22Rv1 (cell line): ENCODE measurements around the gene GBE1.

Experiments
- H3K27ac ChIP-seq: fragments of 450-650 bp; 2 replicates; pipeline ENCODE4 v1.5.1; 2017
- ZFX ChIP-seq: fragments of 450-650 bp; IDR thresholded peaks from 2 replicates; pipeline ENCODE4 v1.6.1; 2017; ENCODE audit warnings: antibody characterized with exemption, borderline replicate concordance
- TF ChIP-seq, protein P1 (sequence below): fragments of 450-650 bp; IDR thresholded peaks from 2 replicates; pipeline ENCODE4 v1.5.1; 2017; ENCODE audit warnings: mild to moderate bottlenecking

GBE1 gene

GRCh38 chr3:81592101-81592500 is 169.3 kb downstream of the GBE1 start:
- H3K27ac ChIP-seq = no peak overlapping the region
- TF ChIP-seq ZFX = no peak
- TF ChIP-seq, protein P1, sequence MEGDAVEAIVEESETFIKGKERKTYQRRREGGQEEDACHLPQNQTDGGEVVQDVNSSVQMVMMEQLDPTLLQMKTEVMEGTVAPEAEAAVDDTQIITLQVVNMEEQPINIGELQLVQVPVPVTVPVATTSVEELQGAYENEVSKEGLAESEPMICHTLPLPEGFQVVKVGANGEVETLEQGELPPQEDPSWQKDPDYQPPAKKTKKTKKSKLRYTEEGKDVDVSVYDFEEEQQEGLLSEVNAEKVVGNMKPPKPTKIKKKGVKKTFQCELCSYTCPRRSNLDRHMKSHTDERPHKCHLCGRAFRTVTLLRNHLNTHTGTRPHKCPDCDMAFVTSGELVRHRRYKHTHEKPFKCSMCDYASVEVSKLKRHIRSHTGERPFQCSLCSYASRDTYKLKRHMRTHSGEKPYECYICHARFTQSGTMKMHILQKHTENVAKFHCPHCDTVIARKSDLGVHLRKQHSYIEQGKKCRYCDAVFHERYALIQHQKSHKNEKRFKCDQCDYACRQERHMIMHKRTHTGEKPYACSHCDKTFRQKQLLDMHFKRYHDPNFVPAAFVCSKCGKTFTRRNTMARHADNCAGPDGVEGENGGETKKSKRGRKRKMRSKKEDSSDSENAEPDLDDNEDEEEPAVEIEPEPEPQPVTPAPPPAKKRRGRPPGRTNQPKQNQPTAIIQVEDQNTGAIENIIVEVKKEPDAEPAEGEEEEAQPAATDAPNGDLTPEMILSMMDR = no peak

DNA sequence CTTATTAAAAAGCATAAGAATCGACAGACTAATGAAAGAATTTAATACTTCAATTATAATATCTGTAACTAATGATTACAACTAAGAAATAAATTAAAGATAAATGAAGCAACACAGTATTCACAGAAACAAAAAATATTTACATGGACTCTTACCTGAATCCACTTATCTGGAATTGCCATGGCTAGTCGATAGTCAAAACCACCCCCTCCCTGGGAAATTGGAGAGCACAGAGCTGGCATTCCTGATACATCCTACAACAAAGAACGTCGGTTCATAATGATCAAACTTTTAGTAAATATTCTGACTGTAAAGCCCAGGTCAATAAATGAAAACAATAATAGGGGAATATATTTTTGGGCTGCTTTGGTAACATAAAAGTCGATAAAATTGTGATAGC is 175.5 kb downstream of the GBE1 start:
- no peak overlapping the region for H3K27ac ChIP-seq
- no peak for TF ChIP-seq ZFX
- TF ChIP-seq, protein P1 = no peak

DNA sequence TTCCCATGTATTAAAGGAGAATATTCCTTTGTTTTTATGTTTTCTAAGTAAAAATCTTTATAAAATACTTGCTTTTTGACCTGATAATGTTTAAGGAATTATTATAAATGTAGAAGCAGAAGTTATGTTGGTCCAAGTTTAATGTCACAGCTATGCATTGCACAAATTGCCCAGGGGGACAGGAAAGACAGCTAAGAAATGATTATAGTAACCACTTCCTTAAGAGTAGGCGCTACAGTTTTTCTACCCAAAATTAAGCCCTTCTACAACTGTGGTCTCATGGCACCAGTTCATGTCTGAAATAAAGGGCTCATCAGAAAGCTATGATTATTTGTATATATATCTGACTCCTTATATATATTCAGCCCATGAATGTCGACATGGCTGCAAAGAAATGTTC is 176.4 kb downstream of the GBE1 start:
- no peak for TF ChIP-seq ZFX
- TF ChIP-seq, protein P1 = no peak
- H3K27ac ChIP-seq = no peak overlapping the region

- no peak for TF ChIP-seq ZFX
- TF ChIP-seq, protein P1 = peak; percentile 89
These were observed 179.4 kb downstream of the GBE1 start for GRCh38 chr3:81581966-81582599.

GRCh38 chr3:81580355-81580754 is 181.1 kb downstream of the GBE1 start:
- TF ChIP-seq ZFX = no peak
- TF ChIP-seq, protein P1 = no peak

More at GRCh38 chr3:81581966-81582599, 179.4 kb downstream of the GBE1 start:
- no peak overlapping the region for H3K27ac ChIP-seq

DNA sequence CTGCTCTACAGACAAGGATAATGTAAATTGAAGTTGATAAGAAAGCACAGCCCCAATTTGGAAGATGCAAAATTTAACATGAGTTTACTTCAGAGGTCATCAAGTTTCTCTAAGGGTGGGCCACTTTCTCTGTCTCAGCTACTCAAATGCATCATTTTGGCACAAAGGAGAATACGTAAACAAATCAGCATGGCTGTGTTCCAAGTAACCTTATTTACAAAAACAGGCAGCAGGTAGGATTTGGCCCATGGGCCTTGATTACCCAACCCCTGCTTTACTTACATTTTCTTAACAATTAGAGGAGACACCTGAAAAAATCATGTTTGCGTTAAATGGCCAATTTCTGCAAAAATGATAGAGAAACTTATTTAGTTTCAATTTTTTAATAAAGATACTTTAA is 181.7 kb downstream of the GBE1 start:
- H3K27ac ChIP-seq = no peak overlapping the region
- no peak for TF ChIP-seq ZFX

More at GRCh38 chr3:81580355-81580754, 181.1 kb downstream of the GBE1 start:
- no peak overlapping the region for H3K27ac ChIP-seq

DNA sequence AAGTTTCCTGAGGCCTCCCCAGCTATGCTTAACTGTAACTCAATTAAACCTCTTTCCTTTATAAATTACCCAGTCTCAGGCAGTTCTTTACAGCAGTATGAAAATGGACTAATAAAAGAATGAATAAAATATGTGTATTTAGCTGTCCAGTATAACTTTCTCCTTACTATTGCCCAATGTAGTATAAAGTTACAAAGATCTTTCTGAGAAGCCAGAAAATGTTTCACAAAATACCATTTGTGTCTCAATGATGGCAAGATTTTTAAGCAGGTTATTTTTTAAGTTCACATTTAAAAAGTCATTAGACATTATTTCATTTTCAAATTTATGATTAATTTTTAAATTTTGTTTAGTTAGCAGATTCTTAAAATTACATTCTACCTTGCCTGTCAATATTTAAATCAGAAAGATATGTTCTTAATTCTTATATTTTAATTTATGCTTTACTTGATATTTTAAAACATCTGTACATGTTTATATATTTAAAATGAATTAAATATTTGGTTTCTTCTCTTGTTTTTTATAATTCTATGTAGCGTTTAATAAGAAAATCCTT is 189.2 kb downstream of the GBE1 start:
- TF ChIP-seq, protein P1 = no peak
- TF ChIP-seq ZFX = no peak
- H3K27ac ChIP-seq = no peak overlapping the region

DNA sequence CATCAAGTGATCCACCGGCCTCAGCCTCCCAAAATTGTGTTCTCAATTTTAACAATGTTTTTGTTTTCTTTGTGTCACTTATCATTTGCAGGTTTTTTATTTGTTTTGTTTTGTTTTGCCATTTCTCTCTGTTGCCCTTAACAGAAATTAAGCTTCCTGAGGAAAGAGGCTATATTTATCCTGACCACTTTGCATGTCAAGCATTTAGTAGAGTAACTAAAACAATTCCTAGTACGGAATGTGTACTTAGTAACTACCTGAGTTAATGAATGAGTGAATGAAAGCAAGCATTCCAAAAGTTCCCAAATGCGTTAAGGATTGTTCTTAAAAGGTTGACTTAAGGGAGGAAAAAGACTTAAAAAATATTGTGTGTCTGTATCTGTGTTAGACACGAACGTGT is 193.1 kb downstream of the GBE1 start:
- TF ChIP-seq ZFX = no peak
- TF ChIP-seq, protein P1 = no peak
- no peak overlapping the region for H3K27ac ChIP-seq
